HL-60 (cell line): ENCODE data around the gene NUDCD3.

Experiments
- DNase-seq, 2 experiments: peaks; one replicate each; pipeline ENCODE4 v3.0.0-alpha.2; 2010 to 2020; ENCODE audit warnings: low read depth in 1 of 2, low spot score in 1 of 2
- H3K27ac ChIP-seq: fragments of 250-450 bp; sonication (Bioruptor Pico); replicated peaks from 2 replicates; pipeline ENCODE4 v1.5.1; 2020; ENCODE audit warnings: mild to moderate bottlenecking, moderate library complexity
- H3K27me3 ChIP-seq: fragments of 250-450 bp; sonication (Bioruptor Pico); 2 replicates; pipeline ENCODE4 v1.5.1; 2021; ENCODE audit warnings: mild to moderate bottlenecking, moderate library complexity; ENCODE audit not compliant: insufficient read depth, poor library complexity, severe bottlenecking
- H3K4me3 ChIP-seq: replicated peaks from 2 replicates; pipeline ENCODE4 v1.5.1; 2011; ENCODE audit warnings: mild to moderate bottlenecking, control low read depth, low read length; ENCODE audit not compliant: insufficient read depth
- GABPA ChIP-seq: IDR thresholded peaks from 2 replicates; pipeline ENCODE4 v1.6.1; 2012; ENCODE audit warnings: low read depth
- POLR2AphosphoS5 ChIP-seq: IDR thresholded peaks from 2 replicates; pipeline ENCODE4 v1.6.1; 2012; ENCODE audit warnings: low read depth
- SPI1 ChIP-seq: IDR thresholded peaks from 2 replicates; pipeline ENCODE4 v1.6.1; 2012; ENCODE audit warnings: low read depth, mild to moderate bottlenecking, borderline replicate concordance
- TF ChIP-seq, protein P1 (sequence below): IDR thresholded peaks from one replicate; pipeline ENCODE4 v1.5.1; 2011; ENCODE audit warnings: low read length, control low read depth, inconsistent platforms; ENCODE audit not compliant: insufficient read depth
- TF ChIP-seq, protein P2 (sequence below): IDR thresholded peaks from 2 replicates; pipeline ENCODE4 v1.6.1; 2012; ENCODE audit warnings: low read depth; ENCODE audit not compliant: insufficient replicate concordance

The NUDCD3 gene

DNA sequence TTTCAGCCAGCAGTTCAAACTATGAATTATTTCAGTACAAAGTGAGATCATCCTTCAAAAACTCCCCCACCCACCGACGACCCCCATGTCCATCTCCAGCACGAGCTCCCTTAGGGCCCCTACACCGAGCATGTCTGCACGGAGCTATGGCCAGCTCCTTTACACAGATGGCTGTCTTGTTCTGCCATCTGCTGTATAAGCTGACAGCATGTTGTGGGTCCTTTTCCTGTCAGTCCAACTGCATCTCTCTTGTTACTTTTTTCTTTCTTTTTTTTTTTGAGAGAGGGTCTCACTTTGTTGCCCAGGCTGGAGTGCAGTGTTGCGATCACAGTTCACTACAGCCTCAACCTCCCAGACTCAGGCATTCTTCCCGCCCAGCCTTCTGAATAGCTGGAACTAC is 29.1 kb upstream of the NUDCD3 start:
- no peak for DNase-seq
- H3K27ac ChIP-seq: no peak overlapping the region
- TF ChIP-seq GABPA (no peak), SPI1 (no peak), POLR2AphosphoS5 (no peak)
- TF ChIP-seq, protein P1, sequence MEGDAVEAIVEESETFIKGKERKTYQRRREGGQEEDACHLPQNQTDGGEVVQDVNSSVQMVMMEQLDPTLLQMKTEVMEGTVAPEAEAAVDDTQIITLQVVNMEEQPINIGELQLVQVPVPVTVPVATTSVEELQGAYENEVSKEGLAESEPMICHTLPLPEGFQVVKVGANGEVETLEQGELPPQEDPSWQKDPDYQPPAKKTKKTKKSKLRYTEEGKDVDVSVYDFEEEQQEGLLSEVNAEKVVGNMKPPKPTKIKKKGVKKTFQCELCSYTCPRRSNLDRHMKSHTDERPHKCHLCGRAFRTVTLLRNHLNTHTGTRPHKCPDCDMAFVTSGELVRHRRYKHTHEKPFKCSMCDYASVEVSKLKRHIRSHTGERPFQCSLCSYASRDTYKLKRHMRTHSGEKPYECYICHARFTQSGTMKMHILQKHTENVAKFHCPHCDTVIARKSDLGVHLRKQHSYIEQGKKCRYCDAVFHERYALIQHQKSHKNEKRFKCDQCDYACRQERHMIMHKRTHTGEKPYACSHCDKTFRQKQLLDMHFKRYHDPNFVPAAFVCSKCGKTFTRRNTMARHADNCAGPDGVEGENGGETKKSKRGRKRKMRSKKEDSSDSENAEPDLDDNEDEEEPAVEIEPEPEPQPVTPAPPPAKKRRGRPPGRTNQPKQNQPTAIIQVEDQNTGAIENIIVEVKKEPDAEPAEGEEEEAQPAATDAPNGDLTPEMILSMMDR: no peak
- TF ChIP-seq, protein P2, sequence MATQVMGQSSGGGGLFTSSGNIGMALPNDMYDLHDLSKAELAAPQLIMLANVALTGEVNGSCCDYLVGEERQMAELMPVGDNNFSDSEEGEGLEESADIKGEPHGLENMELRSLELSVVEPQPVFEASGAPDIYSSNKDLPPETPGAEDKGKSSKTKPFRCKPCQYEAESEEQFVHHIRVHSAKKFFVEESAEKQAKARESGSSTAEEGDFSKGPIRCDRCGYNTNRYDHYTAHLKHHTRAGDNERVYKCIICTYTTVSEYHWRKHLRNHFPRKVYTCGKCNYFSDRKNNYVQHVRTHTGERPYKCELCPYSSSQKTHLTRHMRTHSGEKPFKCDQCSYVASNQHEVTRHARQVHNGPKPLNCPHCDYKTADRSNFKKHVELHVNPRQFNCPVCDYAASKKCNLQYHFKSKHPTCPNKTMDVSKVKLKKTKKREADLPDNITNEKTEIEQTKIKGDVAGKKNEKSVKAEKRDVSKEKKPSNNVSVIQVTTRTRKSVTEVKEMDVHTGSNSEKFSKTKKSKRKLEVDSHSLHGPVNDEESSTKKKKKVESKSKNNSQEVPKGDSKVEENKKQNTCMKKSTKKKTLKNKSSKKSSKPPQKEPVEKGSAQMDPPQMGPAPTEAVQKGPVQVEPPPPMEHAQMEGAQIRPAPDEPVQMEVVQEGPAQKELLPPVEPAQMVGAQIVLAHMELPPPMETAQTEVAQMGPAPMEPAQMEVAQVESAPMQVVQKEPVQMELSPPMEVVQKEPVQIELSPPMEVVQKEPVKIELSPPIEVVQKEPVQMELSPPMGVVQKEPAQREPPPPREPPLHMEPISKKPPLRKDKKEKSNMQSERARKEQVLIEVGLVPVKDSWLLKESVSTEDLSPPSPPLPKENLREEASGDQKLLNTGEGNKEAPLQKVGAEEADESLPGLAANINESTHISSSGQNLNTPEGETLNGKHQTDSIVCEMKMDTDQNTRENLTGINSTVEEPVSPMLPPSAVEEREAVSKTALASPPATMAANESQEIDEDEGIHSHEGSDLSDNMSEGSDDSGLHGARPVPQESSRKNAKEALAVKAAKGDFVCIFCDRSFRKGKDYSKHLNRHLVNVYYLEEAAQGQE: no peak
- H3K4me3 ChIP-seq: no peak overlapping the region
- no peaks in the 10 kb centered on the region for H3K27me3 ChIP-seq

DNA sequence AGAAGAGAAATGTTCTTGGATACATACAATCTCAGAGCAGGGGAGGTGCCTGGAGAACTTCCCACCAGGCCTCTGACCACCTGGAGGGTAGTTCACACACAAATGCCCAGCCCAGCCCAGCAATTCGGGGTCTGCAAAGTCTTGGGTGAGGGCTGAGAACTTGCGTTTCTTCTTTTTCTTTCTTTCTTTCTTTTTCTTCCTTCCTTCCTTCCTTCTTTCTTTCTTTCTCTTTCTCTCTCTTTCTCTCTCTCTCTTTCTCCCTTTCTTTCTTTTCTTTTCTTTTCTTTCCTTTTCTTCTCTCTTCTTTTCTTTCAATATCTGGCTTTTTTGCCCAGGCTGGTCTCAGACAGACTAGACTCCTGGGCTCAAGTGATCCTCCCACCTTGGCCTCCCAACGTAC is 28.3 kb upstream of the NUDCD3 start:
- Histone ChIP-seq H3K27me3 (no peaks in the 10 kb centered on the region), H3K27ac (no peak overlapping the region), H3K4me3 (no peak overlapping the region)
- TF ChIP-seq GABPA: no peak
- no peak for TF ChIP-seq SPI1
- DNase-seq: no peak

DNA sequence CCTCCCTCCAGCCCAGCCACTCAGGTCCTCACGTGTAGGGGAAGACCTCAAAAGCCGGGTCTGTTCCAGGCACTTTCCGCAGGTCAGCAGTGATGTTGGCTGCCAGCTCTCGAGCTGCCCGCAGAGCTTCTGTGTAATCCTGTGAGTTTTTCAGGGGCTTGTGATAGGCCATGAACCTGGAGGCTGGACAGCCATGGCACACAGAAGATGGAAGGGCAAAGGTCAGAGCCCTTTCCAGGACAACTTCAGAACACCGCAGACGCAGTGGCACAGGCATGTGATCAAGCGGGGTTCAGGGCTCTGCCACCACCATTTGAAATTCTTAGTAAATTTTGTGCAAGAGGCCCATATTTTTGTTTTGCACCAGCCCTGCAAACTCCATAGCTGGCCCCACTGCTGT is 26.7 kb upstream of the NUDCD3 start:
- TF ChIP-seq POLR2AphosphoS5 (no peak), GABPA (no peak), SPI1 (no peak)
- TF ChIP-seq, protein P2: no peak
- TF ChIP-seq, protein P1: no peak
- H3K27ac ChIP-seq: no peak overlapping the region
- H3K4me3 ChIP-seq: no peak overlapping the region
- no peak for DNase-seq
- H3K27me3 ChIP-seq: no peaks in the 10 kb centered on the region

DNA sequence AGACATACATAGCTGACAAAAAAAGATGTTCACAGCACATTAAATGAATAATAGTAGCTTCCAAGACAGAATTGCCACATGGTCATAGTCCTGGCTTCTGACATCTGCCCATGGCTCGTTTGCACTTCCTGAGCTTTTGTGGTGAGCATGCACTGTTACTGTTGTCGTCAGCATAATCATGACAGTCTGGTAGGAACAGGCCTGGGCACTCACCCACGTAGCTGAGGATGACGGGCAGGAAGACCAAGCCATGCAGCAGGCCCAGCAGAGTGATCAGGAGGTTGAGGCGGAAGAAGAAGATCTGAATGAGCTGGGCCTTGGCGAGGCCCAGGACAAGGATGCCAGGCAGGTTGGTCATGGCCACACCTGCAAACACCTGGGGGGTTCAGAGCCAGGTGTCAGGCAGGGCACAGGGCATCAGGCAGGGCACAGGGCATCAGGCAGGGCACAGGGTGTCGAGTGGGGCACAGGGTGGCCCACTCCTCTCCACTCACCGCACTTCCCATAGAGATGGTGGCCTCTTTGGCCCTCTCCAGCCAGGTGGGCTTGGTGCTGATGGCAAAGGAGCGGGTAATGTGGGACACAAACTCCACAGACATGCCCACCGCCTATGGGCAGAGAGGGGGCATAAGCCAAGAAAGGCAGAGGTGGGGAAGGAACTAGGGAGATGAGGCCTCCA is 25.3 kb upstream of the NUDCD3 start:
- TF ChIP-seq, protein P2: no peak
- TF ChIP-seq SPI1 (no peak), POLR2AphosphoS5 (no peak), GABPA (no peak)
- TF ChIP-seq, protein P1: no peak
- no peak overlapping the region for H3K4me3 ChIP-seq
- no peak overlapping the region for H3K27ac ChIP-seq
- no peaks in the 10 kb centered on the region for H3K27me3 ChIP-seq
- no peak for DNase-seq
